K562 (cell line): ENCODE measurements around the gene LSM14B. TPM values are rescaled to one million over a fixed set of nuclear protein-coding genes. Genes with fewer than 3 reads are reported as not detected.

Experiments used
- ATAC-seq: fragments of 200-7000 bp; cut with Tn5 transposase; 3 replicates; pipeline ENCODE4 v1.9.1; 2020; ENCODE audit warnings: moderate library complexity
- BruUV-seq: library from RNA; stranded (reverse); fragments of 400-500 nt; replicated peaks from 2 replicates; lab custom pipeline; 2021; lab: Mats Ljungman, UMichigan
- CTCF ChIA-PET: fragments of 300-600 bp; formaldehyde crosslinking; extraction: SDS; loops from one replicate; lab custom pipeline; 2021; ENCODE audit warnings: low intra/inter-chr PET ratio; lab: Yijun Ruan, JAX
- POLR2A ChIA-PET: fragments of 300-600, 350-650 bp; sonication (Branson Sonifier 250); formaldehyde crosslinking; extraction: SDS; loops from one replicate; lab custom pipeline; 2021; ENCODE audit warnings: antibody characterized with exemption, inconsistent platforms; lab: Yijun Ruan, JAX
- DNase-seq, 4 experiments: peaks; one replicate each; pipeline versions ENCODE4 v3.0.0 to v3.0.0-alpha.2; 2011 to 2018; ENCODE audit warnings: low spot score in 3 of 4, mixed read lengths in 3 of 4; ENCODE audit errors: extremely low read depth in 1 of 4
- FAIRE-seq: peaks from 2 replicates; lab custom pipeline; 2011; peaks lifted over from hg19 to GRCh38; lab: Jason Lieb, UNC
- H2AFZ ChIP-seq: 2 replicates; pipeline ENCODE4 v1.6.0; 2011; ENCODE audit warnings: low read depth, low read length, control low read depth, inconsistent platforms
- H3K27ac ChIP-seq: fragments of 200-600 bp; 3 replicates; pipeline ENCODE4 v1.8.0; 2011; ENCODE audit warnings: low read depth, mild to moderate bottlenecking, control low read depth, inconsistent platforms, low read length, moderate library complexity, mixed read lengths; ENCODE audit errors: extremely low read depth
- H3K27me3 ChIP-seq, 2 experiments: fragments of 300-600 bp in 1 of 2; 2 replicates in 1 of 2; 3 replicates in 1 of 2; pipeline versions ENCODE4 v1.6.0 to v1.8.0; 2011; ENCODE audit warnings: inconsistent platforms in 2 of 2, low read length in 2 of 2, mild to moderate bottlenecking in 1 of 2, mixed read lengths in 1 of 2, moderate library complexity in 1 of 2; ENCODE audit not compliant: control insufficient read depth in 2 of 2, insufficient read depth in 2 of 2
- H3K36me3 ChIP-seq: fragments of 300-600 bp; 3 replicates; pipeline ENCODE4 v1.8.0; 2011; ENCODE audit warnings: mild to moderate bottlenecking, low read length, inconsistent platforms; ENCODE audit not compliant: control insufficient read depth, insufficient read depth
- H3K4me1 ChIP-seq, 2 experiments: fragments of 200-600 bp in 1 of 2; replicated peaks in 1 of 2; 2 replicates in 1 of 2; 3 replicates in 1 of 2; pipeline versions ENCODE4 v1.5.1 to v1.8.0; 2011; ENCODE audit warnings: inconsistent platforms in 2 of 2, low read length in 2 of 2, mild to moderate bottlenecking in 1 of 2, mixed read lengths in 1 of 2, moderate library complexity in 1 of 2; ENCODE audit not compliant: control insufficient read depth in 2 of 2, insufficient read depth in 2 of 2
- H3K4me2 ChIP-seq: 2 replicates; pipeline ENCODE4 v1.6.1; 2011; ENCODE audit warnings: low read length, control low read depth, inconsistent platforms, mixed read lengths; ENCODE audit not compliant: insufficient read depth
- H3K4me3 ChIP-seq: fragments of 200-600 bp; sonication (generic), shearing (Covaris generic); 2 replicates; pipeline ENCODE4 v1.5.1; 2016; ENCODE audit warnings: control low read depth, inconsistent platforms
- H3K79me2 ChIP-seq: fragments of 200-600 bp; 3 replicates; pipeline ENCODE4 v1.8.0; 2011; ENCODE audit warnings: low read length, inconsistent platforms; ENCODE audit not compliant: control insufficient read depth, insufficient read depth
- H3K9ac ChIP-seq, 2 experiments: 2 replicates each; pipeline versions ENCODE4 v1.6.0 to v1.6.1; 2011; ENCODE audit warnings: low read depth in 2 of 2, low read length in 2 of 2, control low read depth in 1 of 2, inconsistent platforms in 1 of 2, mild to moderate bottlenecking in 1 of 2, mixed read lengths in 1 of 2; ENCODE audit not compliant: insufficient read depth in 1 of 2
- H3K9me1 ChIP-seq: one replicate; pipeline ENCODE4 v1.6.0; 2011; ENCODE audit warnings: inconsistent platforms, mild to moderate bottlenecking, low read length, moderate library complexity; ENCODE audit not compliant: control insufficient read depth, insufficient read depth
- H3K9me3 ChIP-seq: replicated peaks from 2 replicates; pipeline ENCODE4 v1.5.1; 2011; ENCODE audit warnings: low read depth, low read length, inconsistent platforms; ENCODE audit not compliant: control insufficient read depth, insufficient read depth
- H4K20me1 ChIP-seq: replicated peaks from 2 replicates; pipeline ENCODE4 v1.6.1; 2011; ENCODE audit warnings: low read length, inconsistent platforms, mixed read lengths; ENCODE audit not compliant: control insufficient read depth, insufficient read depth
- ATF4 ChIP-seq: fragments of 450-650 bp; formaldehyde crosslinking; IDR thresholded peaks from 2 replicates; pipeline ENCODE4 v1.4.0; 2022; ENCODE audit warnings: mild to moderate bottlenecking, moderate library complexity
- BRF1 ChIP-seq: IDR thresholded peaks from 3 replicates; pipeline ENCODE4 v1.6.1; 2011; ENCODE audit warnings: borderline replicate concordance, mild to moderate bottlenecking; ENCODE audit not compliant: insufficient read length; ENCODE audit errors: extremely low read depth
- GATA2 ChIP-seq: sonication (generic); formaldehyde crosslinking; IDR thresholded peaks from 2 replicates; pipeline ENCODE4 v1.4.0; 2020; ENCODE audit warnings: mild to moderate bottlenecking, missing genetic modification reagents
- KLF6 ChIP-seq: fragments of 250-450 bp; sonication (Bioruptor Pico); IDR thresholded peaks from 2 replicates; pipeline ENCODE4 v1.4.0; 2020; ENCODE audit warnings: mild to moderate bottlenecking, moderate library complexity, borderline replicate concordance
- NCOA4 ChIP-seq: fragments of 450-650 bp; IDR thresholded peaks from 2 replicates; pipeline ENCODE4 v1.6.1; 2018; ENCODE audit warnings: mild to moderate bottlenecking; ENCODE audit not compliant: partially characterized antibody
- PURB ChIP-seq: sonication (generic); formaldehyde crosslinking; IDR thresholded peaks from 2 replicates; pipeline ENCODE4 v1.9.0; 2021; ENCODE audit warnings: low read depth, mild to moderate bottlenecking, missing genetic modification reagents
- SMARCC2 ChIP-seq: fragments of 450-650 bp; IDR thresholded peaks from 2 replicates; pipeline ENCODE4 v1.6.1; 2017; ENCODE audit warnings: antibody characterized with exemption, moderate library complexity, mild to moderate bottlenecking, low read depth
- SOX6 ChIP-seq: fragments of 450-650 bp; IDR thresholded peaks from 2 replicates; pipeline ENCODE4 v1.6.1; 2014; ENCODE audit warnings: mild to moderate bottlenecking
- TAL1 ChIP-seq: fragments of 450-650 bp; IDR thresholded peaks from 2 replicates; pipeline ENCODE4 v1.6.1; 2016; ENCODE audit warnings: mild to moderate bottlenecking
- ZC3H4 ChIP-seq: sonication (generic); formaldehyde crosslinking; IDR thresholded peaks from 2 replicates; pipeline ENCODE4 v1.9.0; 2021; ENCODE audit warnings: missing genetic modification reagents, borderline replicate concordance
- ZNF324 ChIP-seq: fragments of 250-450 bp; sonication (Bioruptor Pico); IDR thresholded peaks from 2 replicates; pipeline ENCODE4 v1.4.0; 2020; ENCODE audit warnings: mild to moderate bottlenecking
- ZNF507 ChIP-seq: conservative IDR thresholded peaks from 2 replicates; pipeline ENCODE4 v1.6.1; 2017; ENCODE audit warnings: missing genetic modification characterization, missing compliant biosample characterization
- ZNF589 ChIP-seq: fragments of 200-800 bp; sonication (Bioruptor generic); IDR thresholded peaks from 2 replicates; pipeline ENCODE4 v1.6.1; 2016; ENCODE audit warnings: low read depth, missing genetic modification characterization, missing compliant biosample characterization
- ZNF740 ChIP-seq, 3 experiments: fragments of 200-800 bp in 1 of 3; sonication (Bioruptor generic) in 1 of 3; sonication (generic) in 1 of 3; formaldehyde crosslinking in 1 of 3; IDR thresholded peaks; 2 replicates each; pipeline versions ENCODE4 v1.6.1 to v1.8.0; 2016 to 2022; ENCODE audit warnings: mild to moderate bottlenecking in 2 of 3, missing compliant biosample characterization in 2 of 3, missing genetic modification characterization in 2 of 3, missing genetic modification reagents in 1 of 3
- WGBS: fragments of 100-300 bp; shearing (Covaris generic); methylation state at CpG from one replicate; pipeline ENCODE4 v1.1.6; 2016; ENCODE audit warnings: low coverage, mixed read lengths; ENCODE audit not compliant: insufficient coverage; ENCODE audit errors: missing lambda C conversion rate; 5-methylcytosine and 5-hydroxymethylcytosine counted together
- in situ Hi-C: fragments of 300-500 bp; cut with MboI; formaldehyde crosslinking; loops from 4 replicates; pipeline ENCODE4 v1.15.0; 2018; ENCODE audit warnings: inconsistent platforms, mixed read lengths
- intact Hi-C: fragments of 100-400 bp; cut with micrococcal nuclease; formaldehyde crosslinking; loops from 2 replicates; pipeline ENCODE4 v1.14.2; 2022
- polyA plus RNA-seq, 8 experiments: library from polyadenylated mRNA; depleted of rRNA in 4 of 8; stranded (reverse) in 5 of 8; unstranded in 3 of 8; fragments of >200 nt; fragmentation: Nextera tagmentation in 2 of 8; fragmentation: Illumina TruSeq in 1 of 8; extraction: Ambion mirVana in 2 of 8; extraction: Trizol in 1 of 8; gene quantifications; 2 replicates each; pipeline versions ENCODE4 v1.2.1 to v1.2.3, GENCODE V29; 2011 to 2014; ENCODE audit warnings: inconsistent platforms in 1 of 8, missing spikeins in 1 of 8
- total RNA-seq, 7 experiments: library from RNA; depleted of rRNA in 6 of 7; stranded (reverse); fragments of >200 nt in 6 of 7; fragmentation: Illumina TruSeq in 2 of 7; extraction: Trizol in 2 of 7; gene quantifications; 2 replicates each; pipeline versions ENCODE4 v1.2.1 to v1.2.3, GENCODE V29; 2011 to 2021; ENCODE audit warnings: low replicate concordance in 1 of 7
- TF ChIP-seq, protein P1 (sequence below): fragments of 200-800 bp; sonication (Bioruptor generic); IDR thresholded peaks from 2 replicates; pipeline ENCODE4 v1.6.1; 2017; ENCODE audit warnings: missing genetic modification characterization, missing compliant biosample characterization
- TF ChIP-seq, protein P2 (sequence below): fragments of 450-650 bp; formaldehyde crosslinking; IDR thresholded peaks from 2 replicates; pipeline ENCODE4 v1.4.0; 2022; ENCODE audit warnings: missing genetic modification characterization

The LSM14B gene
- total and polyA plus RNA-seq, 9 of the 15 experiments (the other 6 are each of a cell fraction or from before 2014, with no cell fraction given): 0.66 to 36.0 (median 20.2) TPM

DNA sequence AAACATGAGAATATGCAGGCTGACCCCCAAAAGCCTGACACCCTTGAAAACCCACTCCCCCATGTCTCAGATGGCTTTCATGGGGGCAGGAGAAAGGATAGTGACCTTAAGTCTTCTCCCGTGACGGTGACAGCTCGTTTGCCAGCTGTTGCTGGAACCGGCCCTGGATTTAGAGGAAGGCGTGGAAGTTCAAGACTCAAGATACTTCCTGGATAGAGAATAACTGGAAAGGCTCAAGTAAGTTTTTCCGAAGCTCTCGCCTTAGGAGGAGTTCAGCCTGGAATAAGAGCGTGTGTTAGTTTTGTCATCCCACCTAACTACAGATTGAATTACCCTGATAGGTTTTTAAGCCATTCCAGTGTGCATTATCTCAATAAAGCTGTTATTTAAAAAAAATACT lies 49.0 kb downstream of the LSM14B start (continued):
- no peak for TF ChIP-seq SOX6
- TF ChIP-seq PURB (CRISPR knock-in tag): no peak
- TF ChIP-seq ZNF324 (CRISPR knock-in tag): no peak
- TF ChIP-seq KLF6 (CRISPR knock-in tag): no peak
- no peak for TF ChIP-seq NCOA4

- Histone ChIP-seq H3K9me3 (no peaks in the 10 kb centered on the region), H3K27ac (no peak overlapping the region), H3K79me2 (no peaks in the 10 kb centered on the region), H3K27me3 (no peaks in the 10 kb centered on the region), H3K9ac (no peak overlapping the region), H4K20me1 (0 out of 2 replicates have a peak, but pooled peaks cover 4% of the 10 kb centered on the region), H2AFZ (no peak overlapping the region), H3K4me2 (no peak overlapping the region), H3K4me3 (no peak overlapping the region), H3K4me1 (no peaks in the 10 kb centered on the region), H3K36me3 (peaks cover 65% of the 10 kb centered on the region; the same call in 2 of the 3 replicates), H3K9me1 (peaks cover 3% of the 10 kb centered on the region)
- no TSS peak for BruUV-seq
- no peak for DNase-seq
- in situ Hi-C loops (no loop called here), intact Hi-C loops (no loop called here)
- ATAC-seq: no peak
- POLR2A ChIA-PET: no interaction called here
- no peak for FAIRE-seq
- TF ChIP-seq, protein P1, sequence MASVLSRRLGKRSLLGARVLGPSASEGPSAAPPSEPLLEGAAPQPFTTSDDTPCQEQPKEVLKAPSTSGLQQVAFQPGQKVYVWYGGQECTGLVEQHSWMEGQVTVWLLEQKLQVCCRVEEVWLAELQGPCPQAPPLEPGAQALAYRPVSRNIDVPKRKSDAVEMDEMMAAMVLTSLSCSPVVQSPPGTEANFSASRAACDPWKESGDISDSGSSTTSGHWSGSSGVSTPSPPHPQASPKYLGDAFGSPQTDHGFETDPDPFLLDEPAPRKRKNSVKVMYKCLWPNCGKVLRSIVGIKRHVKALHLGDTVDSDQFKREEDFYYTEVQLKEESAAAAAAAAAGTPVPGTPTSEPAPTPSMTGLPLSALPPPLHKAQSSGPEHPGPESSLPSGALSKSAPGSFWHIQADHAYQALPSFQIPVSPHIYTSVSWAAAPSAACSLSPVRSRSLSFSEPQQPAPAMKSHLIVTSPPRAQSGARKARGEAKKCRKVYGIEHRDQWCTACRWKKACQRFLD (CRISPR knock-in tag): no peak
- no peak for TF ChIP-seq BRF1
- no peak for TF ChIP-seq ATF4
- no peak for TF ChIP-seq TAL1
- TF ChIP-seq ZNF507 (tag): no peak
- TF ChIP-seq ZC3H4: no peak
- TF ChIP-seq ZNF740 (CRISPR knock-in tag; IDR thresholded peaks at IDR 0.05): no peak
- no peak for TF ChIP-seq ZNF740 (tag; IDR thresholded peaks at IDR 0.05)
- TF ChIP-seq, protein P2, sequence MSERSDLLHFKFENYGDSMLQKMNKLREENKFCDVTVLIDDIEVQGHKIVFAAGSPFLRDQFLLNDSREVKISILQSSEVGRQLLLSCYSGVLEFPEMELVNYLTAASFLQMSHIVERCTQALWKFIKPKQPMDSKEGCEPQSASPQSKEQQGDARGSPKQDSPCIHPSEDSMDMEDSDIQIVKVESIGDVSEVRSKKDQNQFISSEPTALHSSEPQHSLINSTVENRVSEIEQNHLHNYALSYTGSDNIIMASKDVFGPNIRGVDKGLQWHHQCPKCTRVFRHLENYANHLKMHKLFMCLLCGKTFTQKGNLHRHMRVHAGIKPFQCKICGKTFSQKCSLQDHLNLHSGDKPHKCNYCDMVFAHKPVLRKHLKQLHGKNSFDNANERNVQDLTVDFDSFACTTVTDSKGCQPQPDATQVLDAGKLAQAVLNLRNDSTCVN (CRISPR knock-in tag): no peak
- no peak for TF ChIP-seq SMARCC2
- no peak for TF ChIP-seq GATA2 (CRISPR knock-in tag)
- no peak for TF ChIP-seq ZNF589 (CRISPR knock-in tag)
- 94% methylated on average over 6 of the region's 18 CpGs for WGBS
- CTCF ChIA-PET: no interaction called here
Observed at GRCh38 chr20:62172666-62173065, 50.4 kb downstream of the LSM14B start.
